HG03097 (cell line): ENCODE results near the gene ATG101.

ENCODE experiments used
- ATAC-seq: cut with Tn5 transposase; IDR thresholded peaks from one replicate; pipeline ENCODE4 v1.9.1; 2021; ENCODE audit not compliant: unreplicated experiment, low FRiP score

Gene ATG101

GRCh38 chr12:52056801-52057637, 12.8 kb upstream of the ATG101 start:
- no peak for ATAC-seq

DNA sequence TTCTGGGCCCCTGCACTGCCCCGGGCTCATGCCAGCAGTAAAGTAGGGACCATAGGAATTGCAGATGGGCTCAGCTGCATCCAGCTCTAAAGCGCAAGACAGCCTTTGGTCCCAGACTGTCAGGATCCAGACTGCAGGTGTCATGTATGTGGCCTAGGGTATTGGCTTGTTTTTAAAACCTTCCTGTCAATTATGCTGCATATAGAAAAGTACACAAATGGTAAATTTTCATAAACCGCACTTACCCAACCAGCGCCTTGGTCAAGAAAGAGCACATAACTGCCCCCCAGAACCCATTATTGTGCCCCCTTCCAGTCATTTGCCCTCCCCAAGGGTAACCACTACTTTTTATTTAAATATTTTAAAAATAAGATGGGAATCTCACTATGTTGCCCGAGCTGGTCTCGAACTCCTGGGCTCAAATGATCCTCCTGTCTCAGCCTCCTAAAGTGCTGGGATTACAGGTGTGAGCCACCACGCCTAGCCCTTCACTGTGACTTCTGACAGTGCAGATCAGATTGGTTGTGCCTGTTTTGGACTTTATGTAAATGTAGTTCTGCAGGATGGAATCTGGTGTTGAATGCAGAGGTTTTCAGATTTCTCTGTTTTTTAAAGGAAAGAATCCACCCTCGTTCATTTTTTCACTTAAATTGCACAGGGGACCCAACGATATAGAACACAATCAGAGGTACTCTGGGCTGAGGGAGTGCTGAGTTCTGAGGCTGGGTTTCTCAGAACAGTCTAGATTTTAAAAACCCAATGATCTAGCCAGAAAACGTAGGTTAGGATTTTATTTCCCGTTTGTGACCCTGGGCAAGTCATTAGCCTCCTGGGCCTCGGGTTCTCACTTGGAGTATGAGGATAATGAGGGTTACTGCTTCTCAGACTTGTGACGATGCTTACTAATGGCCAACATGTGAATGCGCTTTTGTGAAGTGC, 11.9 kb upstream of the ATG101 start:
- no peak for ATAC-seq

DNA sequence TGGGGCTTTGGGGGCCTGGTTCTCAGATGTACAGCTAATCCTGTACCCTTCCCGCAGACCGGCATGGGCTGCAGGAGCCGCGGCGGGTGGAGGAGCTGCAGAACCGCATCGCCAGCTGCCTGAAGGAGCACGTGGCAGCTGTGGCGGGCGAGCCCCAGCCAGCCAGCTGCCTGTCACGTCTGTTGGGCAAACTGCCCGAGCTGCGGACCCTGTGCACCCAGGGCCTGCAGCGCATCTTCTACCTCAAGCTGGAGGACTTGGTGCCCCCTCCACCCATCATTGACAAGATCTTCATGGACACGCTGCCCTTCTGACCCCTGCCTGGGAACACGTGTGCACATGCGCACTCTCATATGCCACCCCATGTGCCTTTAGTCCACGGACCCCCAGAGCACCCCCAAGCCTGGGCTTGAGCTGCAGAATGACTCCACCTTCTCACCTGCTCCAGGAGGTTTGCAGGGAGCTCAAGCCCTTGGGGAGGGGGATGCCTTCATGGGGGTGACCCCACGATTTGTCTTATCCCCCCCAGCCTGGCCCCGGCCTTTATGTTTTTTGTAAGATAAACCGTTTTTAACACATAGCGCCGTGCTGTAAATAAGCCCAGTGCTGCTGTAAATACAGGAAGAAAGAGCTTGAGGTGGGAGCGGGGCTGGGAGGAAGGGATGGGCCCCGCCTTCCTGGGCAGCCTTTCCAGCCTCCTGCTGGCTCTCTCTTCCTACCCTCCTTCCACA, 11.0 kb upstream of the ATG101 start:
- no peak for ATAC-seq

DNA sequence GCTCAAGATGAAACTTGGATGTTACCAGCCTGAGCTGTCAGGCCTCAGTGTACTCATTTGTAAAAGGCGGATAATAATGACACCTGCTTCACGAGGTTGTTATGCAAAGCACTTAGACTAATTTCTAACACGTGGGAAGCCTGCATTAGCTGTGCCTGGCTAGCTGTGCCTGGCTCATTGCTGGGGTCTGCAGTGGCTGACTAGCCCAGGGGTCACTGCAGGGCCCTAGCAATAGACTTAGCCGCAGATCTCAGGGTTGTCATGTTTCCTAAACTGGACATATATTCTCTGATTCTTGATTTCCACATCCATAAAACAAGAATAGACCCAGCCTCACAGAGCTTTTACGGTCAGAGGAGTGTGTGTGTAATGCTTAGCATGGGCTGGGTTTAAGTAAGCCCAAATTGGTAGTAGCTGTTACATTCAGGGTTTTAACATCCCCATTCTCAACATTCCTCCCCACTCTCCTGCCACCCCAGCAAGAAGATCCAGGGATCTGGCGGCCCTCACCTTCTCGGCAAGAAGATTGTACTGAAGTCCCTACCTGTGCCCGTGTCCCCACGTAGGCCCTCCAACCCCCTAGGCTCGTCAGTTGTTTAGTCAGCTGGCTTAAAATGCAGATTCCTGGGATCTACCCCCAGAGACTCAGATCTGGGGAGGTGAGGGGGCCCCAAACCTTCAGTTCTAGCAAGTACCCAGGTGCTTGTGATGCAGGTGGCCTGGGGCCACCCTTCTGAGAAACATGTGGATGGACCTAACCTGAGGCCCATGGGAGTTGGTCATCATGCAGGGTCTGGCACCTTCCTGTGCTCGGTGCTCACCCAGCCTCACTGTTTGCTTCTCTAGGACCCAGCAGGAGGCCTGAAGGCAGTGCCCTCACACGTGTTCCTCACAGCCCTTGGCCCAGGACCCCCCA, 9.9 kb upstream of the ATG101 start:
- ATAC-seq, result no peak

DNA sequence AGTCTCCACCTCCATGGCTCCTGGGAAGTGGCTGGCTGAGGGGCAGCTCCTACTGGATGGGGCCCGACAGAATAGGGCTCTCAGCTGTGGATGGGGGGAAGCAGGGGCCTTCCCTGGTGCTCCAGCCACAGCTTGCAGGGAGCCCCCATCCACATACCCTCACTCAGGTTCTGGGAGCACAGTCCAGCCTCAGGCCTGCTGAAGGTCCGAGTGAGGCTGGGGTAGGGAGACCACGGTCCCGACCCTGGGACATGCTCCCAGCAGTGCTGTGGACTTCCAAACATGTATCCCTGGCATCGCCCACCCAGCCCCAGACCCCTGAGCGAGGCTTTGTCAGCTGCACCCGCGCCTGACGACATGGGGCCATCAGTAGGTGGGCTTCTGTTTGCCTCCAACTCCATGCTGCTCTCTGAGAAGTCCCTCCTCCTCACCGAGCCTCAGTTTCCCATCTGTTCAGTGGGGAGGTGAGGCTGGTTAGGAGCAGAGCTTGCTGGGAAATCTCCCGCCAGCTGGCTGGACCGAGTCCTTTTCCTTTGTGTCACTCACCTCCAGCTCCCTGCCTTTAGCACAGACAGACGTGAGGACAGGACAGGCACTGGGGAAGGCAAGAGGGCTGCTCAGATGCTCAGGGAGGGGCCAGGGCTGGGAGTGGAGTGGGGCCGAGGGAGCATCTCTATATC, 9.1 kb upstream of the ATG101 start:
- ATAC-seq, result no peak

GRCh38 chr12:52061470-52062166, 8.2 kb upstream of the ATG101 start:
- ATAC-seq, result no peak

DNA sequence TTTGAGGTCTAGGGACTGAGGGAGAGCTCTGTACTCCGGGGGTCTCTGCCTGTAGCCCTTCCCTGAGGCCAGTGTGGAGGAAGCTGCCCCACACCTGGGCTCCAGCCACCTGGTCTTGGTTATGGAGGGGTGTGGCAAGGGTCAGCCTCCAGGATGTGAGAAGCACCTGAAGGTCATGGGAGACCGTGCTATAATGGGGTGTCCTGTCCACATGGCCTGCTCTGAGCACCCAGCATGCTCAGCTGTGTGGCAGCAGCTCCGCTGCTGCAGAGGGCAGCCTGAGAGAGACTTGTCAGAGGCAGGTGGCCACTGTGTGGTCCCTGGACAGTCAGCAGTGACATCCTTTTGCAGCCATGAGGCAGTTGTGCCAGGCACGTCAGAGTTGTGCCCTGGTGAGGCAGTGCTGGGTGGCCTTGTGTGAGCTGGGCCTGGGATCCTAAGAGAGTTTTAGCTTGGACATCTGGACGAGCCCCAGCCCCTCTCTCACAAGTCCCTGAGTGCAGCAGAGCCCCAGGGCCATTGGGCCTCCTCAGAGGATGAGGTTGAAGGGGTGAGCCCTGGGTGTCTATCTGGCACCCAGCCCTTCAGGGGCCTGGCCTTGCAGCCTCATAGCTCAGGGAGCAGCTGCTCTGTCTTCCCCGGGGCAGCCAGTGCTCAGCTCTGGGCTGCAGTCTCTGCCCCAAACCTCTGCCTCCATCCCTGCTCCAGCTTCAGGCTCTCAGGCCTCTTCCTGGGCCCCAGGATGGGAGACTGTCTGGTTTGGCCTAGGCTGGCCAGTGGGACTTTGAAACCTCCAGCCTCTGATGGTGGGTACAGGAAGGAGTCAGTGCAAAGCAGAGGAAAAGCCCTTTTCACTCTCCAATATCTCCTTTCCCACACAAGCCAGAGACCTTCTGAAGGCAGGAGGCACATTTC, 7.4 kb upstream of the ATG101 start:
- no peak for ATAC-seq

GRCh38 chr12:52063082-52063924, 6.5 kb upstream of the ATG101 start:
- no peak for ATAC-seq

GRCh38 chr12:52063981-52064649, 5.7 kb upstream of the ATG101 start:
- ATAC-seq, result no peak

- ATAC-seq, result no peak
Observed at GRCh38 chr12:52066346-52067080, 3.3 kb upstream of the ATG101 start.

GRCh38 chr12:52067081-52067374, 2.8 kb upstream of the ATG101 start:
- ATAC-seq, result no peak

DNA sequence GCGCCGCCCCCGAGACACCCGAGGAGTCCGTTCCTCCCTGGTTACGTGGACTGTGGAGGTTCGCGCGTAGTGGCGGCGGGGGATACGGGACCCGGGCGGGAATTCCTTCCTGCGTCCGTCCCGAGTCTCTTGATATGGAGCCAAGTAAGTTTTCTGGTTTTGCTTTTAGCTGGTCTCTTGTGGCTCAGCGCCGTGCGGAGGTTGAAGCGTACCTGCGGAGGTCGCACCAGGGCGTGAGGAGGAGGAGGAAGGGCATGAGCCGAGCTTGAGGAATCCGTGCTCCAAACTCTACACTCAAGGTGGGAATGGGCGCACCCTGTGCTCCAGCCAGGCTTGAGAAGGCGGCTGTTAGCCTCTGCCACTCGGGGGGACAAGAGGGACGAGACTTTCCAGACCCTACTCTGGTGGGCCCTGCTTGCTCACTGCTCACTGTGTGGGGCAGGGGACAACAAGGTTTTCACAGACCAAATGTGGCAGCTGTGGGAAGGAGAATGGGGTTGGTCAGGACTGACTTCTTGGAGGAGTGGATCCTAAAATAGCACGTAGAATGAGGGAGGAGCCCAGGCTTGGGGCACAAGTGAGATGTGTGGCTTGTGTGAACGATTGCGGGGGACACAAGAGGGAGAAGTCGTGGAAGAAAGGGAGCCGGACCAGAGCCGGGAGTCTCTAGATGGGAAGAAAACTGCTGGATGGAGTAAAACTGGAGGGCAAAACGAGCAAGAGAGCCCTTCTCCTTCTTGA, 577 bp downstream of the ATG101 start:
- peak; percentile 6 for ATAC-seq

DNA sequence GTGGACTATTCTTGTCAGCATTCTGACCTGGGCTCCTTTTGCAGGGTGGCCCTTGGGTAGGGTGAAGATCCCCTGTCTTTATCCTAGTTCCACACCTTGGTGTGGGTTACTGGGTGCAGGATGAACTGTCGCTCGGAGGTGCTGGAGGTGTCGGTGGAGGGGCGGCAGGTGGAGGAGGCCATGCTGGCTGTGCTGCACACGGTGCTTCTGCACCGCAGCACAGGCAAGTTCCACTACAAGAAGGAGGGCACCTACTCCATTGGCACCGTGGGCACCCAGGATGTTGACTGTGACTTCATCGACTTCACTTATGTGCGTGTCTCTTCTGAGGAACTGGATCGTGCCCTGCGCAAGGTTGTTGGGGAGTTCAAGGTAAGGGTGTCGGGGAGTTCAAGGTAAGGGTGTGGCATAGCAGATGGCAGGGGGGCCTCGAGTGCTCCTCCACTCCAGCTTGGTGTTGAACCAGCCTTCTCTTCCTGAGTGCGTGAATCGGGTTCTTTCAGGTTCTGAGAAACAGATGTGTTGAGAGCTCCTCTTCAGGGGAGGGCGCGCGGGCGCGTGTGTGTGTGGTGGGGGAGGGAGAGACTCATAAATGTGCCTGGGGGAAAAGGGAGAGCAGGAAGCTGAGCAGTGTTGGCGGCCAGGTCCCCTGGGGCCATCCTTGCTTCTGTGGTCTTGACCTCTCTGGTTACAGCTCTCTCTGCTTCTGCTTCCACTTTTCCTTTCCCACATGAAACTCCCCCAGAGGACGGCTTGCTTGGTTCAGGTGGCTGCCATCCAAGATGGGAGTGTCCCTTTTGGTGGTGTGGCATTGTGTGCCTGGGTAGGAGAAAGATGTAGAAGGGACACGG, 4.0 kb downstream of the ATG101 start:
- no peak for ATAC-seq
